OCI-LY1 (cell line): ENCODE data around the gene NEU1.
A peak's percentile ranks its signal among the peaks of the same experiment; 100 is the strongest.
"Not testable (repeated sequence)": the region's sequence is repeated elsewhere in the genome, so short reads cannot be mapped to it uniquely, and the experiment has no call there.

Source experiments
- H2AFZ ChIP-seq: fragments of 200-600 bp; sonication (generic), shearing (Covaris generic); 2 replicates; pipeline ENCODE4 v1.6.0; 2014; ENCODE audit warnings: antibody characterized with exemption, mild to moderate bottlenecking, low read length
- H3F3A ChIP-seq: fragments of 200-600 bp; sonication (generic), shearing (Covaris generic); 2 replicates; pipeline ENCODE4 v1.6.0; 2014; ENCODE audit warnings: mild to moderate bottlenecking, antibody characterized with exemption, low read length, moderate library complexity; ENCODE audit not compliant: insufficient read depth
- H3K27ac ChIP-seq: fragments of 200-600 bp; sonication (generic); 2 replicates; pipeline ENCODE4 v1.5.1; 2014; ENCODE audit warnings: low read length, mixed run types, mild to moderate bottlenecking, low read depth; ENCODE audit not compliant: poor library complexity, severe bottlenecking
- H3K27me3 ChIP-seq: fragments of 200-600 bp; sonication (generic); 2 replicates; pipeline ENCODE4 v1.6.0; 2014; ENCODE audit warnings: antibody characterized with exemption, mild to moderate bottlenecking, low read length, moderate library complexity; ENCODE audit not compliant: insufficient read depth
- H3K36me3 ChIP-seq: fragments of 200-600 bp; sonication (generic); 2 replicates; pipeline ENCODE4 v1.6.1; 2014; ENCODE audit warnings: mild to moderate bottlenecking, antibody characterized with exemption, low read length, moderate library complexity, mixed read lengths; ENCODE audit not compliant: insufficient read depth
- H3K4me1 ChIP-seq: fragments of 200-600 bp; sonication (generic); 2 replicates; pipeline ENCODE4 v1.5.1; 2014; ENCODE audit warnings: mild to moderate bottlenecking, low read length, moderate library complexity; ENCODE audit not compliant: insufficient read depth, severe bottlenecking
- H3K4me2 ChIP-seq: fragments of 200-600 bp; sonication (generic), shearing (Covaris generic); 2 replicates; pipeline ENCODE4 v1.6.1; 2014; ENCODE audit warnings: low read length
- H3K4me3 ChIP-seq: fragments of 200-600 bp; sonication (generic); 2 replicates; pipeline ENCODE4 v1.5.1; 2014; ENCODE audit warnings: low read length, low read depth, mild to moderate bottlenecking, mixed read lengths; ENCODE audit not compliant: poor library complexity, severe bottlenecking
- H3K79me2 ChIP-seq: fragments of 200-600 bp; shearing (Covaris generic); 2 replicates; pipeline ENCODE4 v1.6.1; 2016; ENCODE audit warnings: mixed run types, low read length, mixed read lengths; ENCODE audit not compliant: insufficient read depth
- H3K9ac ChIP-seq: fragments of 200-600 bp; sonication (generic), shearing (Covaris generic); 2 replicates; pipeline ENCODE4 v1.6.1; 2014; ENCODE audit warnings: mild to moderate bottlenecking, low read length, mixed read lengths
- H3K9me2 ChIP-seq: fragments of 200-600 bp; sonication (generic), shearing (Covaris generic); 2 replicates; pipeline ENCODE4 v1.6.1; 2014; ENCODE audit warnings: low read depth, mild to moderate bottlenecking, low read length, mixed read lengths
- H3K9me3 ChIP-seq: fragments of 200-600 bp; shearing (Covaris generic); 2 replicates; pipeline ENCODE4 v1.6.1; 2014; ENCODE audit warnings: low read length, mixed read lengths
- H4K20me1 ChIP-seq: fragments of 200-600 bp; sonication (generic), shearing (Covaris generic); 2 replicates; pipeline ENCODE4 v1.6.0; 2016; ENCODE audit warnings: mild to moderate bottlenecking, low read length; ENCODE audit not compliant: insufficient read depth
- EZH2 ChIP-seq: fragments of 200-600 bp; sonication (generic), shearing (Covaris generic); IDR thresholded peaks from 2 replicates; pipeline ENCODE4 v1.8.0; 2017; ENCODE audit warnings: borderline replicate concordance, mixed run types, mild to moderate bottlenecking, antibody characterized with exemption, low read length, moderate library complexity, mixed read lengths
- TF ChIP-seq, protein P1 (sequence below): fragments of 200-600 bp; sonication (generic), shearing (Covaris generic); IDR thresholded peaks from 2 replicates; pipeline ENCODE4 v1.5.1; 2017; ENCODE audit warnings: mild to moderate bottlenecking, antibody characterized with exemption, low read length, moderate library complexity, mixed read lengths

Gene NEU1

GRCh38 chr6:31874084-31874670, 11.6 kb upstream of the NEU1 start:
- H3K36me3 ChIP-seq, result no peaks in the 10 kb centered on the region
- H3K4me1 ChIP-seq, result no peaks in the 10 kb centered on the region
- no peak for TF ChIP-seq EZH2
- H3K4me2 ChIP-seq, result no peak overlapping the region
- no peaks in the 10 kb centered on the region for H3K79me2 ChIP-seq
- no peaks in the 10 kb centered on the region for H3K9me2 ChIP-seq
- no peaks in the 10 kb centered on the region for H3K27me3 ChIP-seq
- no peaks in the 10 kb centered on the region for H4K20me1 ChIP-seq
- H3F3A ChIP-seq, result no peaks in the 10 kb centered on the region
- H2AFZ ChIP-seq, result no peak overlapping the region
- H3K4me3 ChIP-seq, result no peak overlapping the region
- H3K9ac ChIP-seq, result no peak overlapping the region
- no peak overlapping the region for H3K27ac ChIP-seq
- no peaks in the 10 kb centered on the region for H3K9me3 ChIP-seq

DNA sequence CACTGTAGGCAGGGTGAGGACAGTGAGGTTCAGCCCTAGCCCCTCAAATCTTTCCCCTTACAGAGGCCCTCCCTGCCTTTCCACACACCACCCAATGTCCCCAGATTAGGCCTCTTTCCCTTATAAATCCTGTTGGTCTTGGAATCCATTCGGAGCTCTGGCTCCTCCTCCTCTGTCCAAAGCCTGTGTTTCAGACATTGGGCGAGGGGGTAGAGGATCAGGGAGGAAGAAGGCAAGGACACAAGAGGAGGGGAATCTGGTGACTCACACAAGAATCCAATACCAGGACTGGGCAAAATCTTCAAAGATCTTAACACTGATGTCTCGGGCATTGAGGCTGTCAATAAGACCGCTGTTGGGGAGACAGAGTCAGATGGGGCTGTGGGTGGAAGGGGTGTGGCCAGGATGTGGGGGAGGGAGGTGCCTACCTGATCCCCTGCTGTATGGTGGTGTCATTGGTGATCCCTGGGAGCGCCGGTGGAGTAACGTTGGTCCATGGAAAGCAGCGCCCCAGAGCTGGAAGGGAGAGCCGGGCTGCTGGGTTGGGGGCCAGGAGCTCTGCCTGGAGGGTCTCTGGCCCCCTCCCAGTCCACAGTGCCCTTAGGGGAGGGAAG, 8.5 kb upstream of the NEU1 start:
- no peaks in the 10 kb centered on the region for H4K20me1 ChIP-seq
- no peak overlapping the region for H3K4me3 ChIP-seq
- no peak overlapping the region for H3K9ac ChIP-seq
- H3F3A ChIP-seq, result no peaks in the 10 kb centered on the region
- TF ChIP-seq EZH2, result no peak
- TF ChIP-seq, protein P1, sequence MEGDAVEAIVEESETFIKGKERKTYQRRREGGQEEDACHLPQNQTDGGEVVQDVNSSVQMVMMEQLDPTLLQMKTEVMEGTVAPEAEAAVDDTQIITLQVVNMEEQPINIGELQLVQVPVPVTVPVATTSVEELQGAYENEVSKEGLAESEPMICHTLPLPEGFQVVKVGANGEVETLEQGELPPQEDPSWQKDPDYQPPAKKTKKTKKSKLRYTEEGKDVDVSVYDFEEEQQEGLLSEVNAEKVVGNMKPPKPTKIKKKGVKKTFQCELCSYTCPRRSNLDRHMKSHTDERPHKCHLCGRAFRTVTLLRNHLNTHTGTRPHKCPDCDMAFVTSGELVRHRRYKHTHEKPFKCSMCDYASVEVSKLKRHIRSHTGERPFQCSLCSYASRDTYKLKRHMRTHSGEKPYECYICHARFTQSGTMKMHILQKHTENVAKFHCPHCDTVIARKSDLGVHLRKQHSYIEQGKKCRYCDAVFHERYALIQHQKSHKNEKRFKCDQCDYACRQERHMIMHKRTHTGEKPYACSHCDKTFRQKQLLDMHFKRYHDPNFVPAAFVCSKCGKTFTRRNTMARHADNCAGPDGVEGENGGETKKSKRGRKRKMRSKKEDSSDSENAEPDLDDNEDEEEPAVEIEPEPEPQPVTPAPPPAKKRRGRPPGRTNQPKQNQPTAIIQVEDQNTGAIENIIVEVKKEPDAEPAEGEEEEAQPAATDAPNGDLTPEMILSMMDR, result no peak
- H3K27me3 ChIP-seq, result no peaks in the 10 kb centered on the region
- H3K27ac ChIP-seq, result no peak overlapping the region
- no peaks in the 10 kb centered on the region for H3K9me3 ChIP-seq
- H3K79me2 ChIP-seq, result no peaks in the 10 kb centered on the region
- H2AFZ ChIP-seq, result no peak overlapping the region
- H3K4me2 ChIP-seq, result no peak overlapping the region
- H3K4me1 ChIP-seq, result no peaks in the 10 kb centered on the region
- H3K9me2 ChIP-seq, result no peaks in the 10 kb centered on the region
- no peaks in the 10 kb centered on the region for H3K36me3 ChIP-seq

- Histone ChIP-seq H4K20me1 (no peaks in the 10 kb centered on the region), H3K9me3 (no peaks in the 10 kb centered on the region), H3K4me1 (no peaks in the 10 kb centered on the region), H3K9ac (no peak overlapping the region), H3F3A (no peaks in the 10 kb centered on the region), H3K36me3 (no peaks in the 10 kb centered on the region), H3K4me3 (no peak overlapping the region), H3K4me2 (no peak overlapping the region), H3K9me2 (no peaks in the 10 kb centered on the region), H3K27ac (no peak overlapping the region), H3K27me3 (no peaks in the 10 kb centered on the region), H2AFZ (no peak overlapping the region), H3K79me2 (no peaks in the 10 kb centered on the region)
- no peak for TF ChIP-seq EZH2
- TF ChIP-seq, protein P1, result peak; percentile 33; the same call in 1 of the 2 replicates
Observed at GRCh38 chr6:31870385-31870921, 7.8 kb upstream of the NEU1 start.

- TF ChIP-seq, protein P1, result no peak
- no peak for TF ChIP-seq EZH2
- Histone ChIP-seq H3K36me3 (no peaks in the 10 kb centered on the region), H3K4me1 (peaks cover 5% of the 10 kb centered on the region), H3K4me3 (no peak overlapping the region), H2AFZ (no peak overlapping the region), H3K9me2 (no peaks in the 10 kb centered on the region), H3K27ac (no peak overlapping the region), H3K9me3 (no peaks in the 10 kb centered on the region), H3F3A (no peaks in the 10 kb centered on the region), H3K27me3 (no peaks in the 10 kb centered on the region), H3K9ac (no peak overlapping the region), H4K20me1 (no peaks in the 10 kb centered on the region), H3K79me2 (no peaks in the 10 kb centered on the region), H3K4me2 (no peak overlapping the region)
Observed at GRCh38 chr6:31869343-31869742, 6.7 kb upstream of the NEU1 start.

DNA sequence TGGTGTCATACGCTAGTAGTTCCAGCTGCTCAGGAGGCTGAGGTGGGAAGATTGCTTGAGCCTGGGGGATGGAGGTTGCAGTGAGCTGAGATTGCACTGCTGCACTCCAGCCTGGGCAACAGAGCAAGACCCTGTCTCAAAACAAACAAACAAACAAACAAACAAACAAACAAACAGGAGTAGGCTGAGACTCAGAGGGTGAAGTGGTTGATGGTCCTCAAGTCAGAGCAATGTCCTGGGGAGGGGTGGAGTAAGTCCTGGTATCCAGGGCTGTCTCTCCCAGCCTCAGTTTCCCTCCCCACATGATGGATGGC, 6.0 kb upstream of the NEU1 start:
- not testable (repeated sequence) for H4K20me1 ChIP-seq, H3K4me3 ChIP-seq, H3K36me3 ChIP-seq, H3K4me2 ChIP-seq, H3K79me2 ChIP-seq, H3K27me3 ChIP-seq, H2AFZ ChIP-seq, H3K9ac ChIP-seq, H3F3A ChIP-seq, H3K9me2 ChIP-seq, H3K27ac ChIP-seq, H3K9me3 ChIP-seq
- peaks cover 10% of the 10 kb centered on the region for H3K4me1 ChIP-seq
